Activated CD4-positive, CD25-positive, alpha-beta regulatory T cell treated with anti-CD3 and anti-CD28 coated beads, Interleukin-2, amount 50 U/mL, for 72 hours (primary cell): ENCODE data around the gene MALRD1.

Experiments
- DNase-seq: peaks from one replicate; pipeline ENCODE4 v3.0.0; 2021

Gene MALRD1

GRCh38 chr10:19245889-19246752, 197.5 kb downstream of the MALRD1 start:
- no peak for DNase-seq

GRCh38 chr10:19247843-19248242, 199.2 kb downstream of the MALRD1 start:
- no peak for DNase-seq

DNA sequence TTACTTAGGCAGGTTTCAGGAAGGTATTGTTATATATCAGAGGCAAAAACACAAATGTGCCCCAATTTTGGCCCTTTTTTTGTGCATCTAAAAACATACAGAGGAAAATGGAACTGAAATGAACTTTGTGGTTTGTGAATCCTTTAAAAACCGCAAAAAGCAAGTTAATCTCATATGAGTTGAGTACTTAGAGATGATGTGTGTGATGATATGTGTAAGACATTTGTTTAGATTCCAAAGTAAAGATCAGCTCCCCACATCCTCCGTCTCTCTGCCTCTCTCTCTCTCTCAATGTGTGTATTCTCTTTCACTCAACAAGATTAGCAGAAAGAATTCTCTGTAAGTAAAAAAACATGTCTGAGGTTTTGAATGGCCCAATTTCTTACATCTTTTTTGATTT, 201.9 kb downstream of the MALRD1 start:
- no peak for DNase-seq

- no peak for DNase-seq
These were observed 203.9 kb downstream of the MALRD1 start for GRCh38 chr10:19252531-19252930.

- DNase-seq: no peak
These were observed 207.7 kb downstream of the MALRD1 start for GRCh38 chr10:19256331-19256730.

GRCh38 chr10:19263262-19263661, 214.7 kb downstream of the MALRD1 start:
- DNase-seq: no peak

- no peak for DNase-seq
These were observed 234.7 kb downstream of the MALRD1 start for GRCh38 chr10:19283285-19283684.

DNA sequence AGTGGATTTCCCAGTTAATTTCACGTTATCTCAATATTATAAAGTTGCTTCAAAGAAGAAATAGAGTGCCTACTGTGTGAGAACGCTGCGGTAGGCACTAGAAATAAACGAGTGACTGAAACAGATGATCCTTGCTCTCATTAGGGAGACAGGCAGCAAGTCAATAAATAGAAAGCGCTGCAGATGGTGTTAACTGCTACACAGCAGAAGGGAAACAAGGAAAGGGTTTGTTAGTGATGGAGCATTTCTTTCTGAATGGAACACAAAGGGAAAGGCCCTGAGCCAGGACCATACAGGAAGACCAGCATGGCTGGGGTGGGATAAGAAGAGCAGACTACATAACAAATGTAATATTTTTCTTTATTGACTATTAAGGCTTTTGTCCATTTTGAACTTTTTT, 235.2 kb downstream of the MALRD1 start:
- DNase-seq: no peak

DNA sequence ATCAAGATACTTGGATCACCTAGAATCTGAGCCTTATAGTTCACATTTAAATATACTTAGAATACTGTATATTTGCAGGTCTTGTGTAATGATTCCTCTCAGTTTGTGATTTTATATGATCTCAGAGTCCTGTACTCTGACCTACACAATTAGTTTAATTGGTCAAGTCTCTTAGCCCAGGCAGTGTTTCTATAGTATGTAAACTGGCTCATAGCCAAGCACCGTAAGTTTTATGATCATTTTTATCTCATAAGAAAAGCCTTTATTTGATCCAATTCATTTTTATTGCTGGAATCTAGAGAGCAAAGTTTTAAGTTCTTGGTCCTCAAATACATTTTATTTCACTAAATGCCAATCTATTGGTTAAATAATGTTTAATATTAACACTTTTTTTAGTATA, 242.2 kb downstream of the MALRD1 start:
- no peak for DNase-seq

DNA sequence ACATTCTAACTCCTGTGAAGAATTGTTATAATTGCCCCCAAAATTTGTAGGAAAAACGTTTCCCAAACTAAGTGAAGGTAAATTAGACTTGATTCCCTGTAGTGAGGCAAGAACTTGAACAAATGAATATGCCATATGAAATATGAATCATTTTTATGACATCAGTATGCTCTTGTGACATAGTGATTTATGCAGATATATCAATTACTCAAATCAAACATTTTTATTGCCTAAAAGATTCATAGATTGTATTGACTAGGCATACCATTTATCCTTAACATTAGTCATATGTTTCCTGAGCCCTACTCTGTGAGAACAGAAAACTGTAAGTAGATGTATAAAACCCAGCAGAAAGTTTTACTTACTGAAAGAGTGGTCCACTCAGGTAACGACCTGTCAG, 245.6 kb downstream of the MALRD1 start:
- DNase-seq: no peak

DNA sequence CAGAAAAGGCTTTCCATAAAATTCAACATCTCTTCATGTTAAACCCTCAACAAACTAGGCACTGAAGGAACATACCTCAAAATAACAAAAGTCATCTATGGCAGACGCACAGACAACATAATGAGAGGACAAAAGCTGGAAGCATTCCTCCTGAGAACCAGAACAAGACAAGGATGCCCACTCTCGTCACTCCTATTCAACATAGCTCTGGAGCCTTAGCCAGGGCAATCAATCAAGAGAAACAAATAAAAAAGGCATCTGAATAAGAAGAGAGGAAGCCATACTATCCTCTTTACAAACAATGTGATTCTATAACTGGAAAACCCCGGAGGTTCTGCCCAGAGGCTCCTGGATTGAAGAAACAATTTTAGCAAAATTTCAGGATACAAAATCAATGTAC, 251.0 kb downstream of the MALRD1 start:
- DNase-seq: no peak

DNA sequence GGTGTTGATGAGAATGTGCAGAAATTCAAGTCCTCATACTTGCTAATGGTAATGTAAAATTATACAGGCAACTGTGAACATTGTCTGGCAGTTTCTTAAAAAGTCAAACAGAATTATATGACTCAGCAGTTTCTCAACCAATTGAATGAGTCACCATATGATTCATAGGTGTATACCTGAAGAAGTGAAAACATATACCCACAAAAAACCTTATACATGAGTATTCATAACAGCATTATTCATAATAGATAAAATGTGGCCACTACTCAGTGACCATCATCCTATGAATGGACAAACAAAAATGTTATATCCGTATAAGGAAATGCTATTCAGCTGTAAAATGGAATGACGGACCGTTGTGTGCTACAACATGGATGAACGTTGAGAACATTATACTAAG, 253.5 kb downstream of the MALRD1 start:
- no peak for DNase-seq

DNA sequence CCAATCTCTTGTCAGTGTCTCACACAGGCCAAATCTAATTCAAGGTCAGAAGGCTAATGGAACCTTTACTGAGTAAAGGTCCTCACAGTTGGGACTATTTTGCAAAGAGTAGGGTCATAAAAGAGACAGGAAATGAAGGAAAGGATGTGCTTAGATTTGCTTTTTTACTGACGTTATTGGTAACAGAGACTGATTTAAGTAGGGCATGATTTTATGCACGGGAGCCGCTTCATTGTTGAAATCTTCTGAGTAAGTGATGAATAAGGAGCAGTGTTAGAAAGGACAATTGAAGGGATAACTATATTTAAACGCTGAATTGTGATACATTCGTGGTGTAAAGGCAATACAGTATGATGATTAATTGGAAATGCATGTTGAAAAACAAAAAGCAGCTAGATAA, 261.5 kb downstream of the MALRD1 start:
- DNase-seq: no peak

GRCh38 chr10:19316204-19316870, 267.7 kb downstream of the MALRD1 start:
- no peak for DNase-seq

DNA sequence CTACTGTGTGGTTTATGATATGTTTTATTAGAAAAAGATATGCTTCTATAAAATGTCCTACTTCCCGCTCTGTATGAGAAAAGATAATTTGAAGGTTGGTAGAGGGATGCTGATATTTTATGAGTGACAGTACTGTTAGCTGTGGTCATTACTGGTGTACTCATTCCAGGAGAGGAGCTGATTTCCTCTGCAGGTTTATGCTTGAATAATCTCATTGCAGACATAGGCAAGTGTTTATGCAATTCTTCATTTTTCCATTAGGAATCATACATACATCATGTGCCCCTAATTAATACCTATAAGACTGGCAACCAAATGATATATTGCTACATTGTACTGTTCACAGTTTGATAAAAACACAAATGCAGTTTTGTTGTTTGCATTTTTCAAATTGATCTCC, 269.4 kb downstream of the MALRD1 start:
- no peak for DNase-seq

DNA sequence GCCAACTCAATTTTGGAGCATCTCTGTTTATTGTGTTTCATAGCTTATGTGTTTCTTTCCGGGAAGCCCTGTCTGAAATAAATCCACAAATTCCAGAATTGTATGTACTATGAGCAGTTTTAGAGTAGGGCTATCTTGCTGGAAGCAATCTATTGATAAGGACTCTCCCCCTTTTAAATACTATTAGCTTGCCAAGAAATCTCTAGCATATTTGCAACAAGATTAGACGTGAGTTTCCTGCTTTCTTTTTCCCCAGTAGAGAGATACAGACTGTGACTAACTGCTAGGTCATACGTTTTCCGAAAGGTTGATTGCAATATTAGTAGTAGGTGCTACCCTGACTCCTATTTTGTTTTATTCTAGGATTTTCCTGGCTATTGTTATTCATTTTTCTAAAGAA, 277.0 kb downstream of the MALRD1 start:
- no peak for DNase-seq

- DNase-seq: no peak
These were observed 280.0 kb downstream of the MALRD1 start for GRCh38 chr10:19328582-19328981.

- no peak for DNase-seq
These were observed 280.9 kb downstream of the MALRD1 start for GRCh38 chr10:19329475-19329874.

GRCh38 chr10:19332304-19332703, 283.7 kb downstream of the MALRD1 start:
- DNase-seq: no peak

GRCh38 chr10:19333631-19334030, 285.0 kb downstream of the MALRD1 start:
- no peak for DNase-seq

DNA sequence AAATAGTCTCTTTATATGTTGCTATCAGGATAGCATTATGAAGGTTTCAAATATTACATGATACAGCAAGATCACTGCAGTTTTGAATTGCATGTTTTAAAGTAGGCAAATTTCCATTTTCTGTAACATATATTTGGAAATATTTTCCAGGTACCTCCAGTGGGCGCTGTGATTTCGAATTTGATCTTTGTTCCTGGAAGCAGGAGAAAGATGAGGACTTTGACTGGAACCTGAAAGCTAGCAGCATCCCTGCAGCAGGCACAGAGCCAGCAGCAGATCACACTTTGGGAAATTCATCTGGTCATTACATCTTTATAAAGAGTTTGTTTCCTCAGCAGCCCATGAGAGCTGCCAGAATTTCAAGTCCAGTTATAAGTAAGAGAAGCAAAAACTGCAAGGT, 299.0 kb downstream of the MALRD1 start:
- no peak for DNase-seq

- no peak for DNase-seq
These were observed 318.6 kb downstream of the MALRD1 start for GRCh38 chr10:19367176-19367575.

GRCh38 chr10:19373988-19374387, 325.4 kb downstream of the MALRD1 start:
- DNase-seq: no peak

DNA sequence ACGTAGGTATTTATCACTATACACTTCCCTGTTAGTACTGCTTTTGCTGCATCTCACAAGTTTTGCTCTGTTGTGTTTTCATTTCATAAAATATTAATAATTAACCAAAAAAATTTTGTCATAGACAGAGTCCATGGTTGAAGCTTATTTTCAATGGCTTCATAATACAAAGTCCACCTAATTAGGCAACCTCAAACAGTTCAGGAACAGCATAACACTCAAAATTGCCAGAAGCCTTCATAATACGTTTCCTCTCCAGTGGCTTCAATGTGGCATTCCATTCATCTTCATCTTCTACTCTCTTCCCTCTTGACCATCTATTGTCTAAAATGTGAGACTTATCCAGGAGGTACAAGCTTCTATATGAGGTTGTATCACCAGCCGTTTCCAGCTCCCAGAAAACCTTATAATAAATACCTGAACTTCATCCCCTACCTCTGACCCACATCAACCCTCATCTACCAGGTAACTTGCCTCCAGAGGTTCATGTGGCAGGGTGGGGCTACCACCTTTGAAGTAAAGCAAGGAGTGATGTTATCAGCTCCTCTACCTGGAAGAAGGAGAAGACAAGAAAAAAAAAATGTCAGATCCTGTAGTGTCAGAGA, 337.3 kb downstream of the MALRD1 start:
- DNase-seq: no peak
